GM18511 (cell line): ENCODE measurements around the gene EFNA4.

Experiments
- ATAC-seq: cut with Tn5 transposase; IDR thresholded peaks from one replicate; pipeline ENCODE4 v1.9.1; 2021; ENCODE audit warnings: mild to moderate bottlenecking, moderate library complexity; ENCODE audit not compliant: unreplicated experiment

EFNA4 gene

DNA sequence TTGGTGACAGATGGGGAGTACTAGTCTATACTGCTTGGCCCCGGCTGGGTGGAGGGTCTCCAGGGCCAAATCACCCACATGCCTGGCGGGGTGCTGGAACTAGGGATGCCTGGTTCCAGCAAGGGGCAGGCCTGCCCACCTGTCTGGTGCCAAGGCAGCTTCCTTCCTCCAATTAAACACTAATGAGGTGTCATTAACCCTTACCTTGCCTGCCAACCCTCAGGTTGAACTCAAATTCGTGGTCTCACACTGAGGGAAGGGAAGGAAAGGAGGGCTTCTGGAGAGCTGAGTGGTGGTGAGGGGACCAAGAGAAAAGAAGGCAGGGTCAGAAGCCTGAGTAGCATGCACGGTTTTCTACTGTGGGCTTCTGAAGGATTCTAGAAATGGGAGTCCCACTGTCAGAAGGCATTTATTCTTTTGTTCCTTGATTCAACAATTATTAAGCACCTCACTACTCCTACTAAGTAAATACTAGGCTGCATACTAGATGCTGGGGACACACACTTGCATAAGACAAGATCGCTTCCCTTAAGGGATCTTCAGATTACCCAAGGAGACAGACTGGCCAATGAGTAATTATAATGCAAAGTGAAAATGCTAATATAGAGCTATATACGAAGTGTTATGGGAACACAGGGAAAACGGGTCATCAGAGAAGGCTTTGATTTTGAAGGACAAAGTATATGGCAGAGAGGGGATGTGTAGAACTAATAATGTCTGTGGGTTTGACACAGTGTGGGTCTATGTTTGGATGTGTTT, 9.2 kb downstream of the EFNA4 start:
- ATAC-seq: no peak

DNA sequence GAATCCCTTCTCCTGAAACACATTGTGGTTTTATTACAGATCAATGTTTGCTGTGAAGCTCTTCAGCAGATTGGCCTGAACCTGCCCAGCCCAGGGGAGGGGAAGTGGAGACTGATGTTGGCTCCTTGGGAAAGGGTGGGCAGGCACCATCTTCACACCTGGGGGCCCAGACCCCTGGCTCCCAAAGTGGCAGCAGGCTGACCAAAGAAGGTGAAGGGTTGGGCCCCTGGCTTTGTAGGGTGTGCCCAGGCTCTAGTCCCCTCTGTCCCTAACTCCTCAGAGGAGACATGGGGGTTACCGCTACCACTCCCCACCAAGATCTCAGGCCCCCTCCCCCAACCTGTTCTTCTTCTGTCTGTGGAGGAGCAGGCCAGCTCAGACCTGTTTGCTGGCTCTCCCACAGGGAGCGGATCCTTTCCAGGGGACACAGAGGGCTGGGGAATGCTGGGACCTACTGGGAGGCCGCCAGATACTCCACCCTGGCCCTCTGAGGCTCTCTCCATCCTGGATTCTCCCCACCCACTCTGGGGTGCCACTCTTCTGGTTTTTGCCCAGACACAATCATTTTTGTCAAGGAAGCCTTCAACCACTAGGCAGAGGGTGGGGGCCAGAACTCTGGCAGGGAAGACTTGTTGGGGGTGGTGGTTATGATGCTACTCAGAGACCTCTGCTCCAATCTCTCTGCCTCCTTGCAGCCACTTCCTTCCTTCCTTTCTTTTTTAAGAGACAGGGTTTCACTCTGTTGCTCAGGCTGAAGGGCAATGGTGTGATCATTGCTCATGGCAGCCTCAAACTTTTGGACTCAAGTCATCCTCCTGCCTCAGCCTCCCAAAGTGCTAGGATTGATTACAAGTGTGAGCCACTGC, 10.1 kb downstream of the EFNA4 start:
- ATAC-seq: no peak

DNA sequence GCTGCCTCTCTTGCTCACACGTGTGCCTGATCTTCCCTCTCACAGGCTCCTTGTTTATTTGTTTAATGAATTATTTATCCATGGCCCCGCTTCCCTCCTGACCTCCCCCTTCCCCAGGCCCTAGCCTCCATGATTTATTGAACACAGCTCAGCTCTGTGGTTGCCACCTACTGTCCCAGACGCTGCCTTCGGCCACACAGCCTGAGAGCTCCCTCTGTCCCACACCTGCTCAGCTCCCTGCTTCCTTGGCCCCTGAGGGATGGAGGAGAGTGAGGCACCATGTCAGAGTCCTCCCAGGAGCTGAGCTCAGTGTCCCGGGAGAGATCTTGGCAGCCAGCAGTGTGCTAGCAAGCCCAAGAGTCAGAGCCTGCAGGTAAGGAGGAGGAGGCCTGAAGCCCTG, 12.0 kb downstream of the EFNA4 start:
- ATAC-seq: no peak

DNA sequence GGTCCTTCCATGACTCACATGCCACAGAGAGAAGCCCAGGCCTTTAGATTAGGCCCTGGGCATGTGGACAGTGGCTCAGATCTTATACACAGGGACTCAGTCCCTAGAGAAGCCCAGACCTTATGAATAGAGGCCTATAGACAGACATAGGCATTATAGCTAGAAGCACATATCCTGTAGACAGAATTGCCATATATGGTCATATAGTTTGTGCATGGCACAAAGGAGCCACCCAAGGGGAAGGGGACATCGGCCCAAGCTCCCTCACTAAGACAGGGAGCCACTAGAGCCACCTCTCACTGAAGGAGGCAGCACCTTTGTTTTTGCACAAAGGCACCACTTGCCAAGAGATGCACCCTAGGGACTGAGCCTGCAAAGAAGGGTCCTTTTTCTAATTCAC, 12.8 kb downstream of the EFNA4 start:
- no peak for ATAC-seq

DNA sequence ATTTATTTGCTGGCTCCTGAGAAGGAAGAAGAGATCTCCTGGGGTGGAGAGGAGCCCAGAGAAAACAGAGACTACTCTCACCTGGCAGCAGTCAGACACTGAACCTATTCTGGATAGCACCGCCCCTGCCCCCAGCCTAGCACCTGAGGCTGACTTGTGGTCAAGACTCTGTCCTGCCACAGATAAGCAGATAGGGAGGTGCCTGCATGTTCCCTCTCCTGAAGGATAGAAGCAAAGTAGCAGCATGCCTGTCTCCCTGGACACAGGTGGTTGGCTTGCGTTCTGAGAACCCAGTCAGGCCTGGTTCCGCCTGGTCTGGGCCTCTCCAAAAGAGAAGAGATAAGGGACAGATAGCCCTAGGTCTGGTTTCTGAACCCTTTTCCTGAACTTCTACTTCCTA, 13.8 kb downstream of the EFNA4 start:
- no peak for ATAC-seq

DNA sequence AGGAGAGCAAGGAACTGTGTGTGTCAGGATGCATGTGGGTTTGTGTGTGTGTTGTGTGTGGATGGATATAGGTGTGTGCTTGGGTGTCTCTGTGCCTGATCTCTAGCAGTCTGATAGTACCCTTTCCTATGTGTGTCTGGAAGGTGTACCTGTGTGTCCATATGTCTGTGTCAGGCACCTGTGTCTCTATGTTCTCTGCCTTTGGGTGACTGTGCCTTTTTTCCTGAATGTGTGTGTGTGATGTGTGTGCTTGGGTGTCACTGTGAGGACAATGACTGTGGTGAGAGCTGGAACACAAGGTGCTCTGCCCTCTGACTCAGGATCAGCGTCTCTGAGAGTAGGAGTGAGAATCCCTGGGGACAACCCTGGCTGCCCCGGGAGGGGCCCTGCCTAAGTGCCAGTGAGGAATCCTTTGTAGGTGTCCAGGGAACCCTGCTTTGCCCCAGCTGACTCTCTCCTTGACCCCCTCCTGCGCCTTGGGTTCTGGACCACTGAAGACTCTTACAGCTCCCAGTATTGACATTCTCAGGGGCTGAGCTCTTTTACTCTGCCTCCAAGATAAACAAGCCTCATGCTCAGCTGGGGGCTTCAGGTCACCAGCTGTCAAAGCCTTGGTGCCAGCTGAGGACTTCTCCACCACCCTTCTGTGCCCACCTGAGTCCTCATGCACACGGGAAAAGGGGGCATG, 14.4 kb downstream of the EFNA4 start:
- no peak for ATAC-seq

DNA sequence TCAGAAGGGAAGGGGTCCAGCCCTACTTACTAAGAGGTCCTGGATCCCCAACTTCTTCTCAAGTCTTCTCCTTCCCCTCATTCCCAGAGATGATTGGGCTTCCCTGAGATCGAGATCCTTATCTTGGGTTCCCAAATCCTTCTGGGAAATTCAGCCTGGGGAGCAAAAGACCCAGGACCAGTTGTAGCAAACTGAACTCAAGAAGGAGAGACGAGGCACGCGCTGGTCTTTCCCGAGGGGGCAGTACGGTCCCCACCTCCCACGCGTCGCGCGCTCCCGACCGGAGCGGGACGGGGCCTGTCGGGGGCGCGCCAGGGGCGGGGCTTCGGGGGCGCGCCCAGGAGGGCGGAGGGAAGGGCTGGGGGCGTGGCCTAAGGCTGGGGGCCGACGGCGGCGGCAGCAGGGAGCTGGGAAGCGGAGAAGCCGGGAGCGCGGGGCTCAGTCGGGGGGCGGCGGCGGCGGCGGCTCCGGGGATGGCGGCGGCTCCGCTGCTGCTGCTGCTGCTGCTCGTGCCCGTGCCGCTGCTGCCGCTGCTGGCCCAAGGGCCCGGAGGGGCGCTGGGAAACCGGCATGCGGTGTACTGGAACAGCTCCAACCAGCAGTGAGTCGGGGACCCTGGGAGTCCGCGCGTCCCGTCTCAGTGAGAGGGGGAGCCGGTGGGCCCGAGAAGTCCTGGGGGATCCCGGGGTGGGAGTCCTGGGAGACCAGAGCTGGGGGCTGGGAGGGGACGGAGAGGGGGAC, 15.1 kb downstream of the EFNA4 start, which contains the start of gene EFNA3:
Gene EFNA3 (plus strand): TSS at position 369 of the 741 bp plus-strand sequence. CDS start 105 bp downstream, at position 474.
- no peak for ATAC-seq

DNA sequence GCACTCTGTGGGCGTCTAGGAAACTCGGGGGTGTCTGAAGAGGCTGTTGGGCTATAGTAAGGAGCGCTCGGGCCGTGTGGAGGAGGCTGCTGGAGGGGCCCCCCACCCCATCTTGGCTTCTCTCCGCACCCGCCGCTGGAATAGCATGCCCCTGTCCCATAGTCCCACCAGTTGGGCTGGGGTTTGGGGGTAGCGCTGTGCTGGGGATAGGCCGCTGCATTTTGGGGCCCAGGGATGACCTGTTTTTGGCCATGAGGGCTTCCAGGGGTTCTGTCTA, 15.6 kb downstream of the EFNA4 start:
- ATAC-seq: no peak

DNA sequence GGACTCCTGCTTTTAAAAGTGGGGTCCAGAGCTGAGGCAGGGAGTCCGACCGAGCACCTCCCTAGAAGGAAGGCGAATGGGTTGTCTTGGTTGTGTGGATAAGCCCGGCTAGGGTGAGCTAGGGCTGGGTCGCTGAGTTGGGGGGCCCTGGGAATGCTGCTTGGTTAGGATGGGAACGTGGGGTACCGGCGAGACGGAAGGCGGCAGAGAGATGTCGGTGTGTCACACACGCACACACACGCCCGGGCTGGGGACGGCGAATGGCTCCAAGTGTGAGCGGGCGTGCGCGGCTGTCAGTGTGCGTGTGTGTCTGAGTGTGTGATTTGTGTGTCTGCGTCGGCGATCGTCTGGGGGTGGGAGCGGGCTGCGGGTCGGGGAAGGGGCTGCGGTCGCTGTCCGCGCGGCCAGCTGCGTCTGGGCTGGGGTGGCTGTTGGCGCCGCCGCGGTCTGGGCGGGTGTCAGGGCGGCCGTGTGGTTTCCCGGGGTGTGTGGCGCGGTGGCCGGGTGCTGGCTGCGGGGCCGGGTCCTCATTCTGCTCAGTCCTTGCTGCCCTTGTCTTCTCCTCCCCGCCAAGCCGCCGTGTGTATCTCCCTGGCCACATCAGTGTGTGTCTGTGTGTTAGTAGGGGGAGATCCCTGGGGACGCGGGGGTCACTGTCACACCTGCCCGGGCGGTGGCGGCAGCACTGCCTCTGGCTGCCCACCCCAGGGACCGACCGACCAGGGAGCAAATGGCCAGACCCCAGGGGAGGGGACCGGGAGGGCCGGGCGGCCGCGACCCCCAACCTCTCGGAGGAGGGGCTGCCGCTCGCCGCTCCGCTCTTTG, 16.2 kb downstream of the EFNA4 start:
- no peak for ATAC-seq

DNA sequence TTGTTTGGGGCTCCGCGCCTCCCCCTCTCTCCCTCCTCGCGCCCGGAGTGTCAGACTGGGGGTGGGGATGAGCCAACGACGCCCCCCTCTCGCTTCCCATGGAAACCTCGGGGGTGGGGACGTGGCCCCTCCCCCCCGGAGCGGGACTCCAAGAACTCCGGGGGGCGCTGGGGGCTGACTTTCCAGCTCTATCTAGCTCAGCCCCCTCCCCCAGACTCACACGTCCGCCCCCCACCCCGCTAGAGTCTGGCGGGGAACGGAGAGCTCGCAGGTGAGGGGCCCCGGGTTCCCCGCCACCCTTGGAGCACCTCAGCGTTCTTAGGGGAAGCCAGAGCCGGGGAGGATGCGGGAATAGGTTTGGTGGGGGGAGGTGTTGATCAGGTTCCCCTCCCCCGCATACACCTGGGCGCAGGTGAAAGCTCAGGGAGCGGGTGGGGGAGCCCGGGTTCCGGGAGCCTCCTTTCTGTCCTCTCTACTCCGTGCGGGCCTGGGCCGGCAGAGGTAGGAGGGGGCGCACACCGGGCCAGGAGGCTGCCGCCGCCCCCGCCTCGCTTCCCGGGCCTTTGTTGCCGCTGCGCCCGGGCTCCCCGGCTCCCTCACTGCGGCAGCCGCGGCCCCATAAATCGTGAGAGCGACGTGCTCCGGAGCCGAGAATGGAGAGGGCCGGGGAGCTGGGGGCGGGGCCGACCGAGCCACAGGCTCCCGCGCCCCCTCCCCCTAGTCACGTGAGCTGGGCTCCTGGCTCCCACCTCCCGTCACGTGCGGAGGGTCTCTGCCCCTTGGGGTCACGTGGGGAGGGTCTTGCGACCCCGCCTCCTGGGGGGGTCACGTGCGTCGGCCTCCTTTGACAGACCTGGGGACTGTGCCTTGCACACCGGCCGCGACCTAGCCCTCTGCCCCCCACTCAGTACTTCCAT, 17.0 kb downstream of the EFNA4 start:
- ATAC-seq: no peak

DNA sequence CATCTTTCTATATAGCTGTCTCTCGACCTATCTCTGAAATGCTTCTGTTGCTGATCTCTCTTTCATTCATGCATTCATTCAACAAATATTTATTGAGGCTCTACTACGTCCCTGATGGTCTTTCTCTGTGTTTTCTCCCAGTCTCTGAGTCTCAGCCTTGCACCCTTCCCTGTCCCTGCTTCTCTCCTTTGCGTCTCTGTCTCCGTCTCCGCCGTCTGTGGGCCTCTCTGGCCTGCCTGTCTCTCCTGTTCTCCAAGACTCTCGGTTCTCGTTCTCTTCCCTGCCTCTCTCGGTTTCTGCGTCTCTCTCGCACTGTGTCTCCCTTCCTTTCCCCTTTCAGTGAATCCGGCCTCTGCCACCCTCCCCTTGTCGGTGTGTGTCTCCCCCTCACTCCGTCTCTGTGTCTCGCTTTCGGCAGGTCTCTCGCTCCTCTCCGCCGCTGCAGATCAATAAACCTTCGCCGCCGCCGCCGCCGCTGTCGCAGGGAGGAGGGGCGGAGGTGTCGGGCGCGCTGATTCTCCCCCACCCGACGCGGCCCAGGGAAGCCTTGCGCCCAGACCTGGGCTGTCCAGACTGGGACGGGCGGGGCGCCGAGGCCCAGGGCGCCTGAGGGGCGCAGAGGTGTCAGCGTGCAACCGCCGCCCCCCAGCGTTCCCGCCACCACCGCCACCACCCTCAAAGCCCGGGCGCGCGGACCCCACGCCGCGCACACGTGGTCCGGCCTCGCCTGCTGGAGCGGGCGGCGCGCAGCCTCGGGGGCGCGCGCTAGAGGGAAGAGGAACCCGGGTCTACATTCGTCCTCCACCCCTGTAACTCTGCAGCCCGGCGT, 18.1 kb downstream of the EFNA4 start:
- ATAC-seq: no peak

DNA sequence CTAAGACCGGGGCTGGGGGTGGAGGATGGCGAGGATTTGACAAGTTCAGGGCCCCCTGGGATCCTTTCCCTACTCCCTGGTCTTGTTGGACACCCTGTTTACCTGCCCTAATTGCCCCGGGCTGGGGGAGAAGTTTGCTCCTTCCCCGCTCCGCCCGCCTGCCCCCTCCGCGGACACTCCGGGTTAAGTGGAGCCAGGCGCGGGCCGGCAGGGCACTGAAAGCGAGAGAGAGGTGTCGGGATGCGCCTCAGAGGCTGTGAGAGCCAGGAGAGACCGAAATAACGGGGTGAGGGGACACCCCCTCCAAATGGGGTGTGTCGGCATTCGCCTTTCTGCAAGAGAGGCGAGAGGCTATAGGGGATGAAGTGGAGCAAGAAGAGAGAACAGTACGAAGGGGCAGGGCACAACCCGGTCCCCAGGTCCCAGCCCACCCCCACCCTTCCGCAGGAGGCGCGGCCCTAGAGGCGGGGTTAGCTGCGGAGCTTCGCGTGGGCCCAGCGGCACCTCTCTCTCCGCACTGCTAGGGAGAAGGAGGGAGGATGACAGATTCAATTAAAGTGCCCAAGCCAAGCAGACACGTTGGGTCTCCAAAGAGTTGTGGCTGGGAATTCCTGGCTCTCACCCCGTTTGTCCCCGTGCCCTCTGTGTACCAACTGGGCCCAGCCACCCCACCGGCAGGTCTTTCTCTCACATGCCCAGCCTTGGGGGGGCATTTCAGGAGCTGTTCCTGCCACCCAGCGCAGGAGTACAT, 18.9 kb downstream of the EFNA4 start:
- ATAC-seq: no peak

DNA sequence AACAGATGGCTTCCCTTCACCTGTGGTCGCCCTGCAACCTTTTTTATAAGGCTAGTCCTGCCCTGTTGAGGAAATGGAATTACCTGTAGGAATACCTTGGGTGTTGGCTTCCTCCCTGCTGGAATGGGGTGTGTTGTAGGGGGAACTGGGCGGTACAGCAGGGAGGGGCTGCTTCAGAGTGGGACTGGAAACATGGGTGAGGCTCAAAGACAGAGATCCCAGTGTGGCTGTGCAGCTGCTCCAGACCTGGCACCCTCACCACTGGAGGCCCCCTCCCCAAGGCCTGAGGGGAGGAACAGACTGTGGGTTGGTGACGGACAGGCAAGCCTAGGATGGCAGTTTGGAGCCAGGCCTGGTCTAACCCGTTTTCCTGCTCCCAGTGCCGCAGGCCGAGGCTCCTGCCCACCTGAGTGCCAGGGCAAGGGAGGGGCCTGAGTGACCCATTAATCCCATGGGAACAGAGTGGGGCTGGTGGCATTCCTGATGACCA, 19.6 kb downstream of the EFNA4 start:
- ATAC-seq: no peak

DNA sequence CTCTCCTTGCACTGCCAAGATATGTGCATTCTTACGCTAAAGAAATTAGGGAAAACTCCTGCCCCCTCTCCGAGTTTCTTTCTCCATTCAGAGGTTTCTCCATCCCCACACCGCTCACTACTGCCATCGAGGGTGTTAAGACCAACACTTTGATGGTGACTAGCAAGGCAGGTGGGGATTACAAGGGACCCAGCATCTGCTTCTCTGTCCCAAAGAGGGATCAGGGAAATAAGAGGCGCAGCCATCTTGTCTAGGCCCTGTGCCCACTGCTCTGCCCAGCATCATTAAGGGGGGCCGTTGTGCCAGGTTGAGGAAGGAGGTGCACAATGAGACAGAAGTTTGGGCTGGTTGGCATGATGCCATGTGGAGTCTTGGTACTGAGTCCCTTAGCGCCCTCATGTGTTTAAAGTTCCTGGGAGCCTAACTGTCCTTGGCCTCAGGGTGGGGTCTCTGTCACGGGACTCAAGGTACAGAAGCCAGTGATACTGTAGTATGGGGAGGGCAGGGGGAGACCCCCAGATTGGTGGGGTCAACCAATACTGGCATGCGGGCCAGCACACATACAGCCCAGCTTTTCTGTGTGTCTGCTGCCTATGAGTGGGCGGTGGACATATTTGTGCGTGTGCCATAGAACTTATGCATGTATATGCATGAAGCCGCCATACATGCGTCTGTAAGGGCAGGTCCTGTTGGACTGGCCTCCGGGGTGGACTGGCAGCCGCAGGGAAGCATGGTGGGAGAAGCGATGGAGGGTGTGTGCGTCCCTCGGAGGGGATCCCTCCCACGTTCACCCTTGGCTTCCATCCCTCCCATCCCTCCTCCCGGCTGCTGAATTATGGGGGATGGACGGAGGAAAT, 20.6 kb downstream of the EFNA4 start:
- peak; percentile 2 for ATAC-seq

DNA sequence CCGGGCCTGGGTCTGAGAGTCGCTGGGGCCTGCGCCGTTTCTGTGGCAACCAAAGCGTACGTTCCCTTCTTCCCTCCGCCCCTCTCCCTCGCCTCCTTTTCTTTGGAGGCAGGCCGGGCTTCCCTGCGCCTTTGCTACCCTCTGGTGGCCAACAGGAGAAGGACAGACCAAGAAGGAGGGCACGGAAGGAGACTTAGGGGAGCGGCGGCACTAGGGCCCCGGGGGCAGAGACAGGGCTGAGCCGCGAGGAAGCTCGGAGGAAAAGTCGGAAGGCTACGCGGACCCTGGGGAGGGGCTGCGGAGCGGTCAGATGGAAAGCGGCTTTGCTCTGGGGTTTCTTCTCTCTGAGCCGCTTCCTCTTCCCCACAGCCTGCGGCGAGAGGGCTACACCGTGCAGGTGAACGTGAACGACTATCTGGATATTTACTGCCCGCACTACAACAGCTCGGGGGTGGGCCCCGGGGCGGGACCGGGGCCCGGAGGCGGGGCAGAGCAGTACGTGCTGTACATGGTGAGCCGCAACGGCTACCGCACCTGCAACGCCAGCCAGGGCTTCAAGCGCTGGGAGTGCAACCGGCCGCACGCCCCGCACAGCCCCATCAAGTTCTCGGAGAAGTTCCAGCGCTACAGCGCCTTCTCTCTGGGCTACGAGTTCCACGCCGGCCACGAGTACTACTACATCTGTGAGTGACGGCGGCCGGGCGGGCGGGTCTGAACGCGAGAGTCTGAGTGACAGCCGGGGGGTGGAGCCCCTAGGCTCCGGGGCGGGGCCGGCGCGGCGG, 21.4 kb downstream of the EFNA4 start:
- peak; percentile 77 for ATAC-seq
